NCI-H128 (cell line): Measurements from ENCODE around the gene VANGL2.

Experiments used
- DNase-seq: peaks from one replicate; lab custom pipeline; 2025; ENCODE audit not compliant: unreplicated experiment; lab: John Stamatoyannopoulos, UW

Gene VANGL2

DNA sequence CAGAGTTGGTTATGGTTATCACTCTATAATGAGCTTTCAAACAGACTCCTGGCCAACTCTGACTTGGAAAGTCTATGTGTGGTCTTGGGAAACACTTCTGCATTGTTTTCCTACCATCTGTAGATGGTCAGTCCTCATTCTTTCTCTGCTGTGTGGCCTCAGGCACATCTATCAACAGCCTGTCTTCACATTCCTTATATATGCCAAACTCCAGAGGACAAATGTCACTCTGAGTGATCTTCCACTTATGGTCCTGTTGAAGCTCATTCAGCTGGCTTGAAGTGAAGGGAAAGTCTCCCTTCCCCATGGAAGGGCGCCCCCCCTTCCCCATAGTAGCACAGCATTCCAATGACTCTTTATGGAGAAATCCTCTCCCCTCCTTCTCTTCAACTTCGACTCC is 58.7 kb downstream of the VANGL2 start:
- no peak for DNase-seq

DNA sequence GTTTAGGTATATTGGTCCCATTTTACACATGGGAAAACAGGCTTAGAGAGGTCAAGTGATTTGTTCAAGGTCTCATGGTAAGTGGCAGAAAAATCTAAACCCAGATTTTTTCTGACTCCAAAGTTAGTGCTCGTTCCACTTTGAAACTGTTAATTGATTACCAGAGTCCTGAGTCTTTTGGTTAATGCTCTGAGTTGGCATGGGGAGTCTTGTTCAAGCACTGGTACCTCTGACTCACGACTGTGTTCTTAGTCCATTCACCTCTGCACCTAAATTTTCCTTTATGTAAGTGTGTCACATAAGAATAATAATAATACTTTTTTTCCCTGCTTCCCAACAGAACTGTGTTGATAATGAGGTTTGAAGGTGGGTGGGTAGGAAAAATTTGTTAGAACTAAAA is 59.3 kb downstream of the VANGL2 start:
- DNase-seq, result no peak

DNA sequence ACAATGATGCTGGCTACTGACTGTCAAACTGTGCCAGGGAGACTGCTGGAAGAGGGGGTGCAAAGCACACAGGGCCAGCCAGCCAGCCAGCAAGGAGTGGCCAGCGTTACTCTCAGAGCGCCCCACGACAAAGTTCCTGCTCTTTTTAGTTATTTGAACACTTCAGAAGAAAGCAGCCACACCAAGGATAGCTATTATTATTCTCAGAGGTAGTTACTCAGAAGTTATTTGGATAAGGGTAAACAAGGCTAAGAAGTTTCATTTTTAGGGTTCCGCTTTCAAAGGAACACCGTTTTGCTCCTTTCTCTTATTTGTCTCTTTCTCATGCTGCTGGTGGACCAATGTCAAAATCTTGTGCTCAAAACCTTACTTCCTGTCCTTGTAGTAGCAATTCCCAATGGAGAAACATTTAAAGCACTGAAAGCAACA is 59.9 kb downstream of the VANGL2 start:
- no peak for DNase-seq

DNA sequence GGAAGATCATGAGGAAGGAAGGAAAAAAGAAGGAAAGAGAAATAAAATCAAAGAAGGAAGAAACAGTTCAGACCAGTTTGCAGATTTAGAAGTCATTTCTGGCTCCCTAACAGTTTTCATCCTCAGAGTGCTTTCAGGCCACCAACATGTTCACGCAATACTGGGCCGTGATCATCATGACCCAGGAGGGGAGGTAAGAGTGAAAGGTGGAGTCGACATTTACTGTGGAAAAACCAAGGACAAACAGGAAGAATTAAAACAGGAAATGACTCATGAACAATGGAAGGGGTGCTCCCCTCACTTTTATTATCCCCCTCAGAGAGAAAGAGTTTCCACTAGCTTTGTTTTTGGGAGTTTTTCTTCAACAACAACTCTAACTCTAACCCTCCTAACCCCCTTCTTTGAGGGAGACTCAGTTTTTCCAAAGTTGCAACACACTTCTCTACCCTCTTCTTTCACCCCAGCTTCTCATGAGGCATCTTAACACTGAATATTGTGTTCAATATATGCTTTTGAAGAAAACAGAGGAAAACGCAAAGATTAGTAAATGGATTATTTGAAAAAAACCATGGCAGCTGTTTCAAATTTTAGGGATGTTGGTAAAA is 60.4 kb downstream of the VANGL2 start:
- no peak for DNase-seq

DNA sequence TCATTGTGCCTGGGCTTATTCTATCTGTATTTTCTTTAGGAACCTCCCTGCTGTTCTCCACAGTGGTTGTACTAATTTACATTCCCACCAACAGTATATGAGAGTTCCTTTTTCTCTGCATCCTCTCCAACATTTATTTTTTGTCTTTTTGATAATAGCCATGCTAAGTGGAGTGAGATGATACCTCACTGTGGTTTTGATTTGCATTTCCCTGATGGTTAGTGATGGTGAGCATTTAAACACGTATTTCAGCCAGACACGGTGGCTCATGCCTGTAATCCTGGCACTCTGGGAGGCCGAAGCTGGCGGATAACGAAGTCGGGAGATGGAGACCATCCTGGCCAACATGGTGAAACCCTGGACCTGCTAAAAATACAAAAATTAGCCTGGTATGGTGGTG is 64.8 kb downstream of the VANGL2 start:
- DNase-seq, result no peak

DNA sequence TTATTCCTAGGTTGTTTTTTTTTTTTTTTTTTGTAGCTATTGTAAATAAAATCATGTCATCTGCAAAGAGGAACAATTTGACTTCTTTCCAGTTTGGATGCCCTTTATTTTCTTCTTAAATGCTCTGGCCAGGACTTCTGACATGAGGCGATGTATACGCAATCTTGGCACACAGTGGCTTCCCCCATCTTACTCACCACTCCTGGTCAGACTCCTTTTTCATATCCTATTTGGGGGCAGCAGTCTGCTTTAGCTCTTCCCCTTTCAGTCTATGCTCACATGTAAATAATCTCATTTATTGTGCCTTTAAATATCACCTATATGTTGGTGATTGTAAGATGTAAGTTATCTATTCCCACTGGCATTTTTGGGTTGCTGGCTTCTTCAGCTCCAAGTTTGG is 66.6 kb downstream of the VANGL2 start:
- DNase-seq, result no peak

DNA sequence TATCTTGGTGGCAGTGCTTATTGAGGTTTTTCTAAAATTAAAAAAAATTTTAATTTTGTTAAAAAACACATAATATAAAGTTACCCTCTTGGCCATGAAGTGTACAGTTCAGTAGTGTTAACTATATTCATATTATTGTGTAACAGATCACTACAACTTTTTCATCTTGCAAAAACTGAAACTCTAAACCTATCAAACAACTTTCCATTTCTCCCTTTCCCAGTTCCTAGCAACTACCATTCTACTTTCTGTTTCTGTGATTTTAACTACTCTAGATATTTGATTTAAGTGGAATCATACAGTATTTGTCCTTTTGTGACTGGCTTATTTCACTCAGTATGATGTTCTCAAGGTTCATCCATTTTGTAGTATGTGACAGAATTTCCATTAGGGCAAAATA is 67.2 kb downstream of the VANGL2 start:
- DNase-seq, result no peak

DNA sequence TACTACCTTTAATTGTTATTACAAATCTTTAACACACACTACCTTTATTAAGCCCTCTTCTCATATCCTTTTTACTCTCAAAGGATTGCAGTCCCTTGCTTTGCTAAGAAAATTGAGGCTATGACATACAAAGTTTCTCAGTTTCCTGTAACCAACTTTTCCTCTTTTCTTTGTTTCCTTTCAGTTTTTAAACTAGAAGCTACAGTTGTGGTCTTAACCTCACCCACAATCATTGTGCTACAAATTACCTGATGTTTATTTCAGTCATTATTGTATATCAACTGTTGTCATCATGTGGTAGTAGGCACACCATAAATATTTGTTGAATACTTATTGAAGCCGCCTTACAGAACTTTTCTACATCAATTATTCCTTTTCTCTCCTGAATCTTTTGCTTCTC is 70.9 kb downstream of the VANGL2 start:
- no peak for DNase-seq

DNA sequence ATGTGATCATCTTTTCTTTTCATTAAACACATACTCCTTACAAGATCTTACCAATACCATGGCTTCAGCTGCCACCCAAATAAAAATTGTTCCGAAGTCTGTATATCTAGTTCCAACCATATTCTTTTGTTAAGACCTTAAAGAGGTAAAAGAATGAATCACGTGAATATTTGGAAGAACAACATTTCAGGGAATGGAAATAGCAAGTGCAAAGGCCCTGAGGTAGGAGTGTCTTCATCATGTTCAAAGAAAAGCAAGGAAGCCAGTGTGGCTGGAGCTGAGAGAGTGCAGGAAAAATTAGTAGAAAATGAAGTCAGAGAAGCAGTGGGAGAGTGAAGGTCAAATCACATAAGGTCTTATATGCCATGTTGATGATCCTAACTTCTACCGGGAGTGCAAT is 71.7 kb downstream of the VANGL2 start:
- DNase-seq, result no peak

DNA sequence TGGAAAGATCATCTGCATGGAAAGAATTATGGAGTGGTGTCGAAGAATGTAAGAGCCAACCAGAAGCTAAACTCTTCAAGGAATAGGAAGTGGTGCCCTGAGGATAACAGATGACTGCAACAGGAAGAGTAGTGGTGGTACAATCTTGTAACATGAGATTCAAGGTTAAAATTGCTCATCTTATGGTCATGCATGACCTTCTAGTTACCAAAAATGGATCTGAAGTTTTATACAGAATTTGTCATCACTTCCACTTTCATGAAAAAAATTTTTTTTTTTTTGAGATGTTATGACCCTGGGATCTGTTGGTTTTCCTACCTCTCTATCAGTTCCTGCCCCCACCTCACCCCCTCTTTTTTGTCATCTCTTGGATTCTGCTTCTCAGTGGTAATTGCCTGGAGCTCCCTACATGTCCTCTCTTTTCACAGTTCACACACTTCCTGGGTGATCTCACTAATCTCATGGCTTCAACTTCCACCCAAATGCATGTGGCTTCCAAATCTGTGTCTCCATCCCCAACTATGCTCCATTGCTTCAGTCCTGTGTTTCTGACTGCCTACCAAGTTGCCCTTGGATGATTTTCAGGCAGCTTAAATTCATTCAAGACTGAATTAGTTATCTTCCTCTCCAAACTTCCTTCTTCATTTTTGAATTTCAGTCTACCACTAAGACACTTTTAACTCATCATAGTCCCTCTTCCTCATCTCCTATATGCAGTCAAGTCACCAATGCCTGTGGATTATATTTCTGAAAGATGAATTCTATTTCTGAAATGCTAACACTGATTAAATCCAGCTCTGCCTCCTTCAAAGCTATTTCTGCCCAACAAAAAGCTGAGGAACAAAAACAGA is 74.3 kb downstream of the VANGL2 start:
- DNase-seq, result no peak
